K562 (cell line): ENCODE results near the gene GCC1. TPM values are rescaled to one million over a fixed set of nuclear protein-coding genes. Genes with fewer than 3 reads are reported as not detected.

Experiments
- ARID1B ChIP-seq: fragments of 450-650 bp; IDR thresholded peaks from 2 replicates; pipeline ENCODE4 v1.6.1; 2016; ENCODE audit warnings: antibody characterized with exemption, mild to moderate bottlenecking, inconsistent platforms
- ATF2 ChIP-seq: sonication (generic); formaldehyde crosslinking; IDR thresholded peaks from 2 replicates; pipeline ENCODE4 v1.8.1; 2022; ENCODE audit warnings: missing genetic modification reagents
- CBFA2T2 ChIP-seq: fragments of 450-650 bp; conservative IDR thresholded peaks from 2 replicates; pipeline ENCODE4 v1.6.1; 2017; ENCODE audit warnings: mild to moderate bottlenecking
- CBX1 ChIP-seq: sonication (generic); IDR thresholded peaks from 2 replicates; pipeline ENCODE4 v1.6.1; 2016; ENCODE audit warnings: antibody characterized with exemption, low read depth, mild to moderate bottlenecking
- CBX3 ChIP-seq, 2 experiments: IDR thresholded peaks; 1 replicate in 1 of 2; 2 replicates in 1 of 2; pipeline ENCODE4 v1.6.1; 2012; ENCODE audit warnings: inconsistent platforms in 2 of 2, low read length in 2 of 2, borderline replicate concordance in 1 of 2, control low read depth in 1 of 2
- CHD2 ChIP-seq: IDR thresholded peaks from 2 replicates; pipeline ENCODE4 v1.6.1; 2011; ENCODE audit warnings: low read depth, low read length
- FOXM1 ChIP-seq, 2 experiments: fragments of 450-650 bp in 1 of 2; sonication (generic) in 1 of 2; formaldehyde crosslinking in 1 of 2; IDR thresholded peaks; 2 replicates each; pipeline versions ENCODE4 v1.6.1 to v1.9.0; 2017 to 2022; ENCODE audit warnings: low read depth in 2 of 2, mild to moderate bottlenecking in 2 of 2, missing genetic modification reagents in 1 of 2, moderate library complexity in 1 of 2
- GATAD2B ChIP-seq: fragments of 450-650 bp; IDR thresholded peaks from 2 replicates; pipeline ENCODE4 v1.6.1; 2017; ENCODE audit warnings: mild to moderate bottlenecking, borderline replicate concordance
- HNRNPLL ChIP-seq: fragments of 200-400 bp; formaldehyde crosslinking; IDR thresholded peaks from 2 replicates; pipeline ENCODE4 v1.6.1; 2017; ENCODE audit warnings: low read length, low read depth, mild to moderate bottlenecking; ENCODE audit not compliant: poor library complexity, severe bottlenecking
- MAFG ChIP-seq: fragments of 450-650 bp; conservative IDR thresholded peaks from 2 replicates; pipeline ENCODE4 v1.6.1; 2016; ENCODE audit warnings: missing genetic modification characterization, missing compliant biosample characterization
- NCOA6 ChIP-seq: fragments of 450-650 bp; IDR thresholded peaks from 2 replicates; pipeline ENCODE4 v1.6.1; 2017; ENCODE audit warnings: mild to moderate bottlenecking
- RB1 ChIP-seq: fragments of 450-650 bp; IDR thresholded peaks from 2 replicates; pipeline ENCODE4 v1.6.1; 2017; ENCODE audit warnings: low read depth, mild to moderate bottlenecking
- RUNX1 ChIP-seq: sonication (generic); IDR thresholded peaks from 2 replicates; pipeline ENCODE4 v1.6.1; 2016; ENCODE audit warnings: antibody characterized with exemption, low read depth
- SIN3A ChIP-seq, 2 experiments: fragments of 150-350 bp in 1 of 2; IDR thresholded peaks; 2 replicates each; pipeline ENCODE4 v1.6.1; 2011 to 2016; ENCODE audit warnings: borderline replicate concordance in 2 of 2, low read depth in 2 of 2, low read length in 2 of 2, mild to moderate bottlenecking in 2 of 2, moderate library complexity in 2 of 2; ENCODE audit not compliant: control insufficient read depth in 1 of 2
- SMARCC2 ChIP-seq: fragments of 450-650 bp; IDR thresholded peaks from 2 replicates; pipeline ENCODE4 v1.6.1; 2017; ENCODE audit warnings: antibody characterized with exemption, moderate library complexity, mild to moderate bottlenecking, low read depth
- TAF7 ChIP-seq: fragments of 450-650 bp; IDR thresholded peaks from 2 replicates; pipeline ENCODE4 v1.6.1; 2016; ENCODE audit warnings: missing genetic modification characterization, missing compliant biosample characterization
- ZSCAN32 ChIP-seq: fragments of 450-650 bp; formaldehyde crosslinking; IDR thresholded peaks from 2 replicates; pipeline ENCODE4 v1.4.0; 2020; ENCODE audit warnings: mild to moderate bottlenecking, moderate library complexity
- polyA plus RNA-seq, 8 experiments: library from polyadenylated mRNA; depleted of rRNA in 4 of 8; stranded (reverse) in 5 of 8; unstranded in 3 of 8; fragments of >200 nt; fragmentation: Nextera tagmentation in 2 of 8; fragmentation: Illumina TruSeq in 1 of 8; extraction: Ambion mirVana in 2 of 8; extraction: Trizol in 1 of 8; gene quantifications; 2 replicates each; pipeline versions ENCODE4 v1.2.1 to v1.2.3, GENCODE V29; 2011 to 2014; ENCODE audit warnings: inconsistent platforms in 1 of 8, missing spikeins in 1 of 8
- total RNA-seq, 7 experiments: library from RNA; depleted of rRNA in 6 of 7; stranded (reverse); fragments of >200 nt in 6 of 7; fragmentation: Illumina TruSeq in 2 of 7; extraction: Trizol in 2 of 7; gene quantifications; 2 replicates each; pipeline versions ENCODE4 v1.2.1 to v1.2.3, GENCODE V29; 2011 to 2021; ENCODE audit warnings: low replicate concordance in 1 of 7
- TF ChIP-seq, protein P1 (sequence below): fragments of 450-650 bp; IDR thresholded peaks from 2 replicates; pipeline ENCODE4 v1.6.1; 2017; ENCODE audit warnings: antibody characterized with exemption
- TF ChIP-seq, protein P2 (sequence below): fragments of 250-450 bp; sonication (Bioruptor Pico); IDR thresholded peaks from 2 replicates; pipeline ENCODE4 v1.8.0; 2022; ENCODE audit warnings: inconsistent platforms
- TF ChIP-seq, protein P3 (sequence below): IDR thresholded peaks from 2 replicates; pipeline ENCODE4 v1.6.1; 2014; ENCODE audit warnings: antibody characterized with exemption

Gene GCC1
- total and polyA plus RNA-seq, 9 of the 15 experiments (the other 6 are each of a cell fraction or from before 2014, with no cell fraction given): 1.9 to 19.8 (median 10.9) TPM

DNA sequence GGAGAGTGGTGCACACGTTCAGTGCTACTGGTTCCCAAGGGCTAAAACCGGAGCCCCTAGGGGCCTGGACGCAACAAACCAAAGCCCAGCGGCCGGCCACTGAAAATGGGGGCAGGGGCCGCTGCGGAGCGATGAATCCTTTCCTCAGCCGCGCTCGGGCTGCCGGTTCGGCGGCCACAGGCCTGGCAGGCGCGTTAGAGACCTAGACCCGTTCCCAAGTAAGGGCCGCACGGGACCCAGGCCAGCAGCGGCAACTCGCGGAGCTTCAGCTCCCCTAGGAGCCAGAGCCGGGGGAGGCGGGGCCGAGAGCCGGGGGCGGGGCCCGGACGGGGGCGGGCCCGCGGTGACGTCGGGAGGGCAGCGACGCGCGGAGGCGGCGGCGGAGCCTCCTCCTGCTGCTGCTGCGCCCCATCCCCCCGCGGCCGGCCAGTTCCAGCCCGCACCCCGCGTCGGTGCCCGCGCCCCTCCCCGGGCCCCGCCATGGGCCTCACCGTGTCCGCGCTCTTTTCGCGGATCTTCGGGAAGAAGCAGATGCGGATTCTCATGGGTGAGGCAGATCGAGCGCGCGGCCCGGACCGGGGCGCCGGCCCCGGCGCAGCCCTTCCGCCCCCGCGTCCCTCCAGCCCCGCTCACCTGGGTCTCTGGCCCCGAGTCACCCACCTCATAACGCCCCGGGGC is 2.8 kb upstream of the GCC1 start, which contains the start of gene ARF5 (continued):
- TF ChIP-seq, protein P1, sequence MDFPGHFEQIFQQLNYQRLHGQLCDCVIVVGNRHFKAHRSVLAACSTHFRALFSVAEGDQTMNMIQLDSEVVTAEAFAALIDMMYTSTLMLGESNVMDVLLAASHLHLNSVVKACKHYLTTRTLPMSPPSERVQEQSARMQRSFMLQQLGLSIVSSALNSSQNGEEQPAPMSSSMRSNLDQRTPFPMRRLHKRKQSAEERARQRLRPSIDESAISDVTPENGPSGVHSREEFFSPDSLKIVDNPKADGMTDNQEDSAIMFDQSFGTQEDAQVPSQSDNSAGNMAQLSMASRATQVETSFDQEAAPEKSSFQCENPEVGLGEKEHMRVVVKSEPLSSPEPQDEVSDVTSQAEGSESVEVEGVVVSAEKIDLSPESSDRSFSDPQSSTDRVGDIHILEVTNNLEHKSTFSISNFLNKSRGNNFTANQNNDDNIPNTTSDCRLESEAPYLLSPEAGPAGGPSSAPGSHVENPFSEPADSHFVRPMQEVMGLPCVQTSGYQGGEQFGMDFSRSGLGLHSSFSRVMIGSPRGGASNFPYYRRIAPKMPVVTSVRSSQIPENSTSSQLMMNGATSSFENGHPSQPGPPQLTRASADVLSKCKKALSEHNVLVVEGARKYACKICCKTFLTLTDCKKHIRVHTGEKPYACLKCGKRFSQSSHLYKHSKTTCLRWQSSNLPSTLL: no peak
- peak; percentile 45; the same call in 1 of the 2 replicates for TF ChIP-seq CBX1
- no peak for TF ChIP-seq NCOA6
- TF ChIP-seq CBFA2T2: no peak
- peak; percentile 5; the same call in 1 of the 2 replicates for TF ChIP-seq RUNX1
- 0 out of 2 replicates have a peak, but pooled peaks have one; percentile 9 for TF ChIP-seq TAF7 (tag)
- TF ChIP-seq RB1: peak; percentile 90
- TF ChIP-seq, protein P2, sequence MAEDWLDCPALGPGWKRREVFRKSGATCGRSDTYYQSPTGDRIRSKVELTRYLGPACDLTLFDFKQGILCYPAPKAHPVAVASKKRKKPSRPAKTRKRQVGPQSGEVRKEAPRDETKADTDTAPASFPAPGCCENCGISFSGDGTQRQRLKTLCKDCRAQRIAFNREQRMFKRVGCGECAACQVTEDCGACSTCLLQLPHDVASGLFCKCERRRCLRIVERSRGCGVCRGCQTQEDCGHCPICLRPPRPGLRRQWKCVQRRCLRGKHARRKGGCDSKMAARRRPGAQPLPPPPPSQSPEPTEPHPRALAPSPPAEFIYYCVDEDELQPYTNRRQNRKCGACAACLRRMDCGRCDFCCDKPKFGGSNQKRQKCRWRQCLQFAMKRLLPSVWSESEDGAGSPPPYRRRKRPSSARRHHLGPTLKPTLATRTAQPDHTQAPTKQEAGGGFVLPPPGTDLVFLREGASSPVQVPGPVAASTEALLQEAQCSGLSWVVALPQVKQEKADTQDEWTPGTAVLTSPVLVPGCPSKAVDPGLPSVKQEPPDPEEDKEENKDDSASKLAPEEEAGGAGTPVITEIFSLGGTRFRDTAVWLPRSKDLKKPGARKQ (CRISPR knock-in tag): no peak; the same call in 1 of the 2 replicates
- TF ChIP-seq HNRNPLL: no peak
- no peak; a peak in 1 of 3 replicates for TF ChIP-seq CBX3 (IDR thresholded peaks at IDR 0.05; ENCODE audit: borderline replicate concordance in 1 of 2, low read length in 2 of 2)
- no peak for TF ChIP-seq FOXM1 (IDR thresholded peaks at IDR 0.05; ENCODE audit: low read depth)
- peak; percentile 9; the same call in 1 of the 2 replicates for TF ChIP-seq FOXM1 (CRISPR knock-in tag; IDR thresholded peaks at IDR 0.05; ENCODE audit: low read depth)
- peak; percentile 77; the same call in 1 of the 2 replicates for TF ChIP-seq GATAD2B
- peak; percentile 58 to 81; a peak in 2 of 4 replicates for TF ChIP-seq SIN3A (IDR thresholded peaks at IDR 0.05; ENCODE audit: borderline replicate concordance in 2 of 2, control insufficient read depth in 1 of 2, low read depth in 2 of 2, low read length in 2 of 2)
- TF ChIP-seq MAFG (tag): no peak
- no peak for TF ChIP-seq SMARCC2
- peak; percentile 35; the same call in 1 of the 2 replicates for TF ChIP-seq ARID1B
- no peak for TF ChIP-seq ATF2 (CRISPR knock-in tag)
- TF ChIP-seq CHD2: peak; percentile 70; the same call in 1 of the 2 replicates
- TF ChIP-seq, protein P3, sequence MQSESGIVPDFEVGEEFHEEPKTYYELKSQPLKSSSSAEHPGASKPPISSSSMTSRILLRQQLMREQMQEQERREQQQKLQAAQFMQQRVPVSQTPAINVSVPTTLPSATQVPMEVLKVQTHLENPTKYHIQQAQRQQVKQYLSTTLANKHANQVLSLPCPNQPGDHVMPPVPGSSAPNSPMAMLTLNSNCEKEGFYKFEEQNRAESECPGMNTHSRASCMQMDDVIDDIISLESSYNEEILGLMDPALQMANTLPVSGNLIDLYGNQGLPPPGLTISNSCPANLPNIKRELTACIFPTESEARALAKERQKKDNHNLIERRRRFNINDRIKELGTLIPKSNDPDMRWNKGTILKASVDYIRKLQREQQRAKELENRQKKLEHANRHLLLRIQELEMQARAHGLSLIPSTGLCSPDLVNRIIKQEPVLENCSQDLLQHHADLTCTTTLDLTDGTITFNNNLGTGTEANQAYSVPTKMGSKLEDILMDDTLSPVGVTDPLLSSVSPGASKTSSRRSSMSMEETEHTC: 0 out of 2 replicates have a peak, but pooled peaks have one; percentile 16
- no peak for TF ChIP-seq ZSCAN32 (CRISPR knock-in tag)
